Stimulated activated naive CD8-positive, alpha-beta T cell treated with anti-CD3 and anti-CD28 coated beads, Interleukin-15, amount 100 ng/mL, for 72 hours (primary cell): ENCODE measurements around the gene SRCIN1.

Source experiments
- ATAC-seq: fragments of 150-1000 bp; cut with Tn5 transposase; 2 replicates; pipeline ENCODE4 v1.10.0; 2021; ENCODE audit warnings: mild to moderate bottlenecking, moderate library complexity
- DNase-seq, 2 donors: peaks; one replicate each; pipeline ENCODE4 v3.0.0; 2021 to 2022
- H3K27ac Mint-ChIP-seq, 2 donors: one replicate each; pipeline ENCODE4 v1.8.0; 2022; ENCODE audit warnings: mild to moderate bottlenecking in 2 of 2, mixed read lengths in 2 of 2, moderate library complexity in 2 of 2
- H3K27me3 Mint-ChIP-seq: one replicate; pipeline ENCODE4 v1.8.0; 2022; ENCODE audit warnings: mixed read lengths
- H3K4me1 Mint-ChIP-seq: one replicate; pipeline ENCODE4 v1.8.0; 2022; ENCODE audit warnings: mild to moderate bottlenecking, mixed read lengths
- H3K4me3 Mint-ChIP-seq, 2 donors: one replicate each; pipeline ENCODE4 v1.8.0; 2022; ENCODE audit warnings: mild to moderate bottlenecking in 2 of 2, mixed read lengths in 2 of 2, moderate library complexity in 1 of 2
- H3K9me3 Mint-ChIP-seq, 2 donors: one replicate each; pipeline ENCODE4 v1.8.0; 2022; ENCODE audit warnings: mixed read lengths in 2 of 2

The SRCIN1 gene

DNA sequence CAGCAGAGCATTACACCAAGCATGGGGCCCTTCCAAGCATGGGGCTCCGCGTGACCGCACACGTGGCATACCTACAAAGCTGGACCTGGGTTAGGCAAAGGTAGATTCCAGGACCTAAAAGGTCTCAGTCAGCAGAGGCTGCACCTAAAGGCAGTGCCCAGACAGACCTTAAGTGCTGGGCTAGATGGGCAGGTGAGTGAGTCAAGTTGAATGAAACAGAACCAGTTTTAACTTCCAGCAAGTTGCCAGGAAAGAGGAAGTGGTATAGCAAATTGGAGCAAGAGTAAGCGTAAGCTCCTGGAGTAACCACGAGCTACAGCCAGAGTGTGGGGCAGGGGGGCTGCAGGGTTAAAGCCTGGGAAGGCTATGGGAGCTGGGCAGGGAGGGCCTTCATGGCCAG lies 49.5 kb downstream of the SRCIN1 start:
- Mint-ChIP-seq H3K27ac (no peak overlapping the region), H3K9me3 (no peaks in the 10 kb centered on the region), H3K27me3 (peaks cover 77% of the 10 kb centered on the region), H3K4me3 (no peak overlapping the region), H3K4me1 (peaks cover 36% of the 10 kb centered on the region)
- DNase-seq (no peak), ATAC-seq (no peak)

DNA sequence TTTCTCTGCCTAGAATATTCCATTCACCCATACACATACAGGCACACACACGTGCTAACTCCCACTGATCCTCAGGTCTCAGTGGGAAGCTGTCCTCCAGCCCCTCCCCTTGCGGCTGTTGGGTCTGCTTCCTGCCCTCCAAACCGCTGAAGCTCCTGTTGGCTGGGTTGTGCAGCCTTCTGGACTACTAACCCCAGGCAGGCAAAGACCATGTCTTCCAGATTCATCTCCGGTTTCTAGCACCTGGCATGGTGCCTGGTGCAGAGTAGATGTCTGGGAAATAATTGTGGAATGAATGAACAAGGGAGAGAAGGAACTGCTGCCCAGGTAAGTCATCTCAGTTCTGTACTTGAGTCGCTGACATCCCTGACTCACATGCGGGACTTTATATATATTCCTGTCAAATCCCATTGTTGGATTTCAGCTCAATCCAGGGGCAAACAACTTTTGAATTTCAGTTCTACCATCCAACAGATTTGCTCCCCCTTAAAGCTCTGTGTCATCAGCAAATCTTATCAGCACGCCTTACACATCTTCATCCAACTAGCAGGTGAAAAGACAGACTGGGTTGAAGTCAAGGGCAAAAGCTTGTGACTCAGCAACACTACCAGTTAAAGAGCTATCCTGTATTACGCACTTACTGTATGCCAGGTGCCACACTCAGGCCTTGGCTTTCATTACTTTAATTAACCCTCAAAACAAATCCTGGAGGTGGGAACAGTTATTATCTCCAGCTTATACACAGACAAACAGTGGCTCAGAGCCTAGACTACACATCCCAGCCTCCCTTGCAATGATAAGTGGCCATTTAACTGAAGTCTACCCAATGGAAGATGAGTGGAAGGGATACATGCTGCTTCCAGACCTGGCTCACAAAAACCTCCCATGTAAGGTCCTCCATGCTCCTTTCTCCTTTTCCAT lies 51.1 kb downstream of the SRCIN1 start:
- DNase-seq = no peak
- ATAC-seq = no peak
- Mint-ChIP-seq H3K27me3 (peaks cover 64% of the 10 kb centered on the region), H3K4me1 (peaks cover 22% of the 10 kb centered on the region), H3K4me3 (no peak overlapping the region), H3K9me3 (no peaks in the 10 kb centered on the region), H3K27ac (no peak overlapping the region)

- Mint-ChIP-seq H3K27me3 (peaks cover 58% of the 10 kb centered on the region), H3K27ac (peak overlapping the region in 1 of 2 donors; percentile 79), H3K4me3 (no peak overlapping the region), H3K9me3 (no peaks in the 10 kb centered on the region), H3K4me1 (peaks cover 4% of the 10 kb centered on the region)
- no peak for ATAC-seq
- no peak for DNase-seq
These were observed 53.4 kb downstream of the SRCIN1 start for GRCh38 chr17:38552343-38552742.

- Mint-ChIP-seq H3K27me3 (peaks cover 58% of the 10 kb centered on the region), H3K9me3 (no peaks in the 10 kb centered on the region), H3K27ac (no peak overlapping the region), H3K4me1 (peaks cover 11% of the 10 kb centered on the region), H3K4me3 (no peak overlapping the region)
- no peak for ATAC-seq
- no peak for DNase-seq
These were observed 54.6 kb downstream of the SRCIN1 start for GRCh38 chr17:38551121-38551520.

GRCh38 chr17:38550661-38551060 lies 55.1 kb downstream of the SRCIN1 start:
- Mint-ChIP-seq H3K4me1 (peaks cover 11% of the 10 kb centered on the region), H3K27ac (no peak overlapping the region), H3K4me3 (no peak overlapping the region), H3K27me3 (peaks cover 53% of the 10 kb centered on the region), H3K9me3 (no peaks in the 10 kb centered on the region)
- no peak for ATAC-seq
- DNase-seq = no peak

DNA sequence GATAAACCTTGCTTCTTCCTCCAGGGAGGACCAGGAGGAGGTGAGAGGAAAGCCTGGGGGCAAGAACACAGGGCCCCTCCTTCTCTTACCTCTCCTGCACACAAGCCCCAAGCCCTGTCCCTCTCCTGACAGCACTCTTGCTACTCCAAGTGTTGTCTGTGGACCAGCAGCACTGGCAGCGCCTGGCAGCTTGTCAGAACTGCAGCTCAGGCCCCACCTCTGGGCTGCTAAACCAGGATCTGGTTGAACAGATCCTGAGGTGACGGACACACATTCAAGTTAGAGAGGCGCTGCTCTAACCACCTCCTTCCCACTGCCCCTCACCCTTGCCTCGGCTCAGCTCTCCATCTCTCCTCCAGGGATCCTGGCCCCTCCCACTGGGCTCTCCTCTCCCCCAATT lies 56.5 kb downstream of the SRCIN1 start:
- peaks cover 11% of the 10 kb centered on the region for H3K4me1 Mint-ChIP-seq
- H3K27me3 Mint-ChIP-seq = peaks cover 45% of the 10 kb centered on the region
- H3K4me3 Mint-ChIP-seq = no peak overlapping the region
- H3K9me3 Mint-ChIP-seq = no peaks in the 10 kb centered on the region
- DNase-seq (no peak), ATAC-seq (no peak)
- no peak overlapping the region for H3K27ac Mint-ChIP-seq

DNA sequence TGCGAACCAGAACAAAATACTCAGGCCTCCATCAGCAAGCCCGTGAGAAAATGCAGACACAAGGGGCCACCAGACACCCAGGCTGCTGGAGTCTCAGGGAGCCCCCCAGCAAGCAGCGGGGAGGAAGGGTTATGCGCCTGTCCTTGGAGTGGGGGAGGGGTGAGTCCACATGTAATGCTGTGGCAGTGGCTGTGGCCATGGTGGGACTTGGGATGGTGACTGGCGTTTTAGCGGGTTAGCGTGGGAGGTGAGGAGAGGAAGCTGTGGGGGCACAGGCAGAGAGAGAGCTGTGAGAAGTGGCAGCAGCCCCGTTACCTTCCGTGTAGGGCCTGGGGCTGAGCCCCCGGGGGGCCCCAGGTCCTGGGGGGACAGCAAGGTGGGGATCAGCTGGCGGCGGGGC lies 58.3 kb downstream of the SRCIN1 start:
- Mint-ChIP-seq H3K27me3 (peaks cover 40% of the 10 kb centered on the region), H3K4me1 (peaks cover 11% of the 10 kb centered on the region), H3K27ac (no peak overlapping the region), H3K4me3 (no peak overlapping the region), H3K9me3 (no peaks in the 10 kb centered on the region)
- DNase-seq = no peak
- ATAC-seq = no peak

GRCh38 chr17:38546396-38546795 lies 59.4 kb downstream of the SRCIN1 start:
- H3K4me1 Mint-ChIP-seq = peaks cover 11% of the 10 kb centered on the region
- no peaks in the 10 kb centered on the region for H3K9me3 Mint-ChIP-seq
- DNase-seq (no peak), ATAC-seq (no peak)
- H3K4me3 Mint-ChIP-seq = no peak overlapping the region
- peaks cover 44% of the 10 kb centered on the region for H3K27me3 Mint-ChIP-seq
- peak overlapping the region in 1 of 2 donors; percentile 54 for H3K27ac Mint-ChIP-seq

GRCh38 chr17:38545531-38546225 lies 60.1 kb downstream of the SRCIN1 start:
- no peak for DNase-seq
- Mint-ChIP-seq H3K27ac (no peak overlapping the region), H3K4me3 (no peak overlapping the region), H3K27me3 (peaks cover 49% of the 10 kb centered on the region), H3K9me3 (no peaks in the 10 kb centered on the region), H3K4me1 (peaks cover 11% of the 10 kb centered on the region)
- no peak for ATAC-seq

DNA sequence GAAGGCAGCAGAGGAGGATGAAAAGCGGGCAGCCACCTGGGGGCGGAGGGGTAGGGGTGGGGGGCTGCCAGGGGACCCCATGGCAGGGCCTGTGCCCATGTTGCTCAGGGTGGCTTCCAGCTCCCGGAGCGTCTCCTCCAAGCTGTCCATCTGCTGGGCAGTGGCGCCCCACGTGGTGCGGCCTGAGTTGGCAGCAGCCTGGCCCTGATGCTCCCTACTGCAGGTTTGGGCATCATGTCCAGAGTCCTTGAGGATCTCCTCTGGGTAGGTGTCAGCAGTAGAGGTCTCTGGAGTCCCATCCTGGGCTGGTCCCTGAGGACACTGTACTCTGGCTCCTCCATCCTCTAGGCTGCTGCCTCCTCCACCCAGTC lies 60.9 kb downstream of the SRCIN1 start:
- Mint-ChIP-seq H3K27me3 (peaks cover 47% of the 10 kb centered on the region), H3K4me1 (peaks cover 11% of the 10 kb centered on the region), H3K4me3 (no peak overlapping the region), H3K9me3 (no peaks in the 10 kb centered on the region), H3K27ac (no peak overlapping the region)
- no peak for ATAC-seq
- DNase-seq = no peak

GRCh38 chr17:38544175-38544838 lies 61.4 kb downstream of the SRCIN1 start:
- peaks cover 11% of the 10 kb centered on the region for H3K4me1 Mint-ChIP-seq
- H3K4me3 Mint-ChIP-seq = no peak overlapping the region
- ATAC-seq (no peak), DNase-seq (no peak)
- H3K27me3 Mint-ChIP-seq = peaks cover 42% of the 10 kb centered on the region
- H3K27ac Mint-ChIP-seq = no peak overlapping the region
- no peaks in the 10 kb centered on the region for H3K9me3 Mint-ChIP-seq

- no peak for ATAC-seq
- H3K27ac Mint-ChIP-seq = no peak overlapping the region
These were observed 62.2 kb downstream of the SRCIN1 start for GRCh38 chr17:38543403-38544174.

DNA sequence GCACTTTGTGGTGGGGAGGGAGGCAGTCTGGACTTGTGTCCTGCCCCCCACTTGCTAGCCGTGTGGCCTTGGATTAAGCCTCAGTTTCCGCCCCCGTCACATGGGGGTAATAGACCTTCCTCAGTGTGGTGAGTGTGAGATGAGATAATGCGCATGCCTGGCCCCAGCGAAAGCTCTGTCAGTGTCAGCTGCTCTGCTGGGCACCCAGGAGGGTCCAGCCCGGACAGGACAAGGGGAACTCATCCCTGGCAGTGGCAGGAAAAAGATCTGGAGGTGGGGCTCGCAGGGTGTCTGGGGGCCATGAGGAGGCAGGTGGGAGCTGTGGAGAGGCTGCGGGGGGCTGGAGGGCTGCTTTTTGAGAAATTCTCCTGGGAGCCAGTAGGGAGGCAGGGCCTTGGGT lies 63.5 kb downstream of the SRCIN1 start:
- Mint-ChIP-seq H3K4me3 (no peak overlapping the region), H3K27ac (no peak overlapping the region), H3K9me3 (no peaks in the 10 kb centered on the region), H3K4me1 (peaks cover 7% of the 10 kb centered on the region), H3K27me3 (peaks cover 35% of the 10 kb centered on the region)
- ATAC-seq = no peak
- no peak for DNase-seq

More at GRCh38 chr17:38543403-38544174, 62.2 kb downstream of the SRCIN1 start:
- peaks cover 40% of the 10 kb centered on the region for H3K27me3 Mint-ChIP-seq
- peaks cover 11% of the 10 kb centered on the region for H3K4me1 Mint-ChIP-seq
- H3K9me3 Mint-ChIP-seq = no peaks in the 10 kb centered on the region
- H3K4me3 Mint-ChIP-seq = no peak overlapping the region
- DNase-seq = no peak

- ATAC-seq (no peak), DNase-seq (no peak)
- H3K27ac Mint-ChIP-seq = no peak overlapping the region
- H3K4me1 Mint-ChIP-seq = no peaks in the 10 kb centered on the region
- peaks cover 31% of the 10 kb centered on the region for H3K27me3 Mint-ChIP-seq
- H3K9me3 Mint-ChIP-seq = no peaks in the 10 kb centered on the region
- H3K4me3 Mint-ChIP-seq = no peak overlapping the region
These were observed 64.5 kb downstream of the SRCIN1 start for GRCh38 chr17:38541281-38541680.

- ATAC-seq = no peak
- H3K27ac Mint-ChIP-seq = peak overlapping the region in 1 of 2 donors; percentile 62
- H3K9me3 Mint-ChIP-seq = no peaks in the 10 kb centered on the region
- no peak for DNase-seq
- no peaks in the 10 kb centered on the region for H3K4me1 Mint-ChIP-seq
- no peak overlapping the region for H3K4me3 Mint-ChIP-seq
- H3K27me3 Mint-ChIP-seq = peaks cover 38% of the 10 kb centered on the region
These were observed 65.2 kb downstream of the SRCIN1 start for GRCh38 chr17:38540514-38541045.
